Measurements from ENCODE around the gene RAMP2. TPM values are rescaled to one million over a fixed set of nuclear protein-coding genes. Genes with fewer than 3 reads are reported as not detected.

The RAMP2 gene
- total RNA-seq, 1 donor from 2014 or later: 127 TPM

DNA sequence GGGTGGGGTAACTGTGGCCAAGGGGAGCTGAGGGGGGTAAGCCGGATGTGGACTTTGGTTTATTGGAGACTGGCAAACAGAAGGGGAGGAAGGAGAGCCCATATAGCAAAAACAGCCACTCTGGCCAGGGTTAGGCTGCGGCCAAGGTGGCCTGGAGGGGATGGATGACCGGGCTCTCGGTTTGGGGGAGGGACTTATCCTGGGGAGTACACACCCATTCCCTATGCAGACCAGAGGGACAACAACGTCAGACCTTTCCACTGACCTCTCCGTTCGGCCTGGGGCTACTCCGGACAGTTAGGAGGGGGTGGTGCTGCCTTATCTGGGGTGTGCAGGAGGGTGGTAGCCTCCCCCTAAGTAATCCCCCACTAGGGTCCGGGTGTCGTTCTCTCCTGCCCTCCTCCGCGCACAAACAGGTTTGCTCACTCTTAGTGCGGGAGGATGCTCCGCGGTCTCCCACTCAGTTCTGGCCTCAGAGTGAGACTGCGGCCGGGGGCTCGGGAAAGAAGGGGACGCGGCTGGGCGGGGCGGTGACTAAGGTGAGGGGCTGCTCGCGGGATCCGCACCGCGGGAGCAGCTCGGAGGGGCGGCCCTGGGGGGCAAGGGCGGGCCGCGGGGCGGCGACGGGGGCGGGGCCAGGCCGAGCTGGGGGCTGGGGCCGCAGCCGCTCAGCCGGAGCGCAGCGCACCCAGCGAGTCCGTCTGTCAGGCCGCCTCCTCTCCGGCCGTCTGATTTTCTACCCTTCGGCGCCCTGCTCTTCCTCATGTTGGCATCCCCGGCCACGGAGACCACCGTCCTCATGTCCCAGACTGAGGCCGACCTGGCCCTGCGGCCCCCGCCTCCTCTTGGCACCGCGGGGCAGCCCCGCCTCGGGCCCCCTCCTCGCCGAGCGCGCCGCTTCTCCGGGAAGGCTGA is 19.2 kb downstream of the RAMP2 start, which contains the start of gene WNK4:
TSS of gene WNK4 (plus strand) at position 675 of the 915 bp plus-strand sequence. CDS start at position 764, 89 bp downstream.
- intact Hi-C loops (cut with DNase I): no loop called here
- DNase-seq (no peak), ATAC-seq (peak; percentile 18 to 20)
- Histone ChIP-seq H3K9me3 (no peaks in the 10 kb centered on the region), H3K27ac (no peak within 1 kb of the TSS), H3K4me3 (peak within 1 kb of the TSS; percentile 31), H3K27me3 (ENCODE audit: low read depth) (peaks cover 52% of the 10 kb centered on the region), H3K4me1 (peaks cover 18% of the 10 kb centered on the region), H3K36me3 (peaks cover 45% of the 10 kb centered on the region)
- TF ChIP-seq, protein P1, sequence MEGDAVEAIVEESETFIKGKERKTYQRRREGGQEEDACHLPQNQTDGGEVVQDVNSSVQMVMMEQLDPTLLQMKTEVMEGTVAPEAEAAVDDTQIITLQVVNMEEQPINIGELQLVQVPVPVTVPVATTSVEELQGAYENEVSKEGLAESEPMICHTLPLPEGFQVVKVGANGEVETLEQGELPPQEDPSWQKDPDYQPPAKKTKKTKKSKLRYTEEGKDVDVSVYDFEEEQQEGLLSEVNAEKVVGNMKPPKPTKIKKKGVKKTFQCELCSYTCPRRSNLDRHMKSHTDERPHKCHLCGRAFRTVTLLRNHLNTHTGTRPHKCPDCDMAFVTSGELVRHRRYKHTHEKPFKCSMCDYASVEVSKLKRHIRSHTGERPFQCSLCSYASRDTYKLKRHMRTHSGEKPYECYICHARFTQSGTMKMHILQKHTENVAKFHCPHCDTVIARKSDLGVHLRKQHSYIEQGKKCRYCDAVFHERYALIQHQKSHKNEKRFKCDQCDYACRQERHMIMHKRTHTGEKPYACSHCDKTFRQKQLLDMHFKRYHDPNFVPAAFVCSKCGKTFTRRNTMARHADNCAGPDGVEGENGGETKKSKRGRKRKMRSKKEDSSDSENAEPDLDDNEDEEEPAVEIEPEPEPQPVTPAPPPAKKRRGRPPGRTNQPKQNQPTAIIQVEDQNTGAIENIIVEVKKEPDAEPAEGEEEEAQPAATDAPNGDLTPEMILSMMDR (IDR thresholded peaks at IDR 0.05): no peak

DNA sequence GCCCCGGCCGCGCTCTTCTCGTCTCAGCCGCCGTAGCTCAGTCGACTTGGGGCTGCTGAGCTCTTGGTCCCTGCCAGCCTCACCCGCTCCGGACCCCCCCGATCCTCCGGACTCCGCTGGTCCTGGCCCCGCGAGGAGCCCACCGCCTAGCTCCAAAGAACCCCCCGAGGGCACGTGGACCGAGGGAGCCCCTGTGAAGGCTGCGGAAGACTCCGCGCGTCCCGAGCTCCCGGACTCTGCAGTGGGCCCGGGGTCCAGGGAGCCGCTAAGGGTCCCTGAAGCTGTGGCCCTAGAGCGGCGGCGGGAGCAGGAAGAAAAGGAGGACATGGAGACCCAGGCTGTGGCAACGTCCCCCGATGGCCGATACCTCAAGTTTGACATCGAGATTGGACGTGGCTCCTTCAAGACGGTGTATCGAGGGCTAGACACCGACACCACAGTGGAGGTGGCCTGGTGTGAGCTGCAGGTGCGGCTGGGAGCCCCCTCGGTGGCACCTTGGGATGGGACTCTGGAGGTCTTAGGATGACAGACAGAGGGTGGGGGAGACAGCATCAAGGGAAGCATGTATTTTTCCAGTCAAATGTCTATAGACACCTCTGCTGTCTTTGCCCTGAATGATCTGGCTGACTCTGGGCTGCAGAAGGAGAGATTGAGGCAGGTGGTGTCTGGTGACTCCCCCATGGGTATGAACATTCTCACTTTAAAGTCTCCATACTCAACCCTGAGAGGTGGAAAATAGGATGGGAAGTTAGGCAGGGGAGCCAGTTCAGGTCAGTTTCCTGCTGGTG is 20.0 kb downstream of the RAMP2 start:
- Histone ChIP-seq H3K27ac (no peak overlapping the region), H3K36me3 (peaks cover 37% of the 10 kb centered on the region), H3K4me3 (peak overlapping the region; percentile 31), H3K9me3 (no peaks in the 10 kb centered on the region), H3K4me1 (peaks cover 18% of the 10 kb centered on the region), H3K27me3 (ENCODE audit: low read depth) (peaks cover 61% of the 10 kb centered on the region)
- TF ChIP-seq, protein P1 (IDR thresholded peaks at IDR 0.05): no peak
- ATAC-seq (no peak), DNase-seq (no peak)
- intact Hi-C loops (cut with DNase I): no loop called here

DNA sequence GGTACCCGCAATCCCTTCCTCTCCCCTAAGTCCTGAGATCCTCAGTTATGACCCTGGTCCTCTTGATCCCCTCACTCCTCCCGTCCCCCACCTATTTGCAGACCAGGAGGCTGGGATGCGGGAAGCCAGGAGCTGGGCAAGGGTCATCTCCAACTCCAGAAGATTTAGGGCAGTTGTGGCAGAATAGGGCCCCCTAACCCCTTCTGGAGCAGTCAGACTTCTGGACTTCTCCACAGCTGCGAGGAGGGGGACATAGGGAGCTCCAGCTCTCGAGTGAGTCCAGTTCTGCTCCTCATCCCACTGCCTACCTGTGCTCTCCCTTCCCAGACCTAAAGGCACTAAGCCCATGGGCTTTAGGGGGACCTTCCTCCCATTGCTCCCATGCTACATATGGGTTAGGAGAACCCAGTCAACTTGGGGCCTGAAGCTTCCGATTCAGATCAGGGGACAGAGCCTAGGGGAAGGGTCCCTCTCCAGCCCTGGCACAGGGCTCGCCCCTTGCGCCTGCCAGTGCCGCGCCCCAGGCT is 20.7 kb downstream of the RAMP2 start:
- ATAC-seq: no peak
- TF ChIP-seq, protein P1 (IDR thresholded peaks at IDR 0.05): no peak
- Histone ChIP-seq H3K27ac (no peak overlapping the region), H3K4me1 (peaks cover 18% of the 10 kb centered on the region), H3K4me3 (no peak overlapping the region), H3K36me3 (peaks cover 30% of the 10 kb centered on the region), H3K9me3 (no peaks in the 10 kb centered on the region), H3K27me3 (ENCODE audit: low read depth) (peaks cover 66% of the 10 kb centered on the region)
- DNase-seq: no peak
- intact Hi-C loops (cut with DNase I): no loop called here

DNA sequence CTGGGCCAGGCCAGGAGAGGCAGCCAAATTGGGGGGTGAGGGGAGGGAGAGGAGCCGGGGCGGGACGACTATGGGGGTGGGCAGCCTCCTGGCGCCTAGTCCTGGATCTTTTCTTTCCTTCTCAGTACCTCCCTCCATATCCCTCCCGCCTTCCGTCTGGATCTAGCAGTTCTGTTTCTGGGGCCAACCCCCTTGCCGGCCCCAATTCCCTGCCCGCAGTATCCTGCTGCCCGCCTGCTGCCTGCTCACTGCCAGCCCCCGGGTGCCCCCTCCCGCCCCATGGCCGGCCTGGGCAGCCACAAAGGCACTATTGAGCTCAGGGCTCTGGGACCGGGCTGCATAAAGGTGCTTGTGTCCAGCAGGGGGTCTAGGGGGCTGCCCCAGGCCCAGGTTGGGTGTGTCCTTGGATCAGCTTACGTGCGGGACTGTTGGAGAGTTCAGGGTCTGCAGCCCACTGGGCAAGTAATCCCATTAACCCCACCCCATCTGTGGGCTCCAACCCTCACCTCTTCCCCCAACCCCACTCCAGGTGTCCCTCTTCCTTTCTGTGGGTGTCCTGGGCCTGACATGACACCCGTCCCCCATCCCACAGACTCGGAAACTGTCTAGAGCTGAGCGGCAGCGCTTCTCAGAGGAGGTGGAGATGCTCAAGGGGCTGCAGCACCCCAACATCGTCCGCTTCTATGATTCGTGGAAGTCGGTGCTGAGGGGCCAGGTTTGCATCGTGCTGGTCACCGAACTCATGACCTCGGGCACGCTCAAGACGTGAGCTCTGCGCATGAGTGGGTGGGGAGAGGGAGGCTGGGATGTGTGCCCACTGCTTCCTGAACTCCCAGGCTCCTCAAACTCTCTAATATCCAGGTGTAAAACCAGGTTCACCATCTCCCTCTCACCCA is 21.4 kb downstream of the RAMP2 start:
- H3K9me3 ChIP-seq: no peaks in the 10 kb centered on the region
- H3K27me3 ChIP-seq (ENCODE audit: low read depth): peaks cover 73% of the 10 kb centered on the region
- intact Hi-C loops (cut with DNase I): no loop called here
- peaks cover 18% of the 10 kb centered on the region for H3K4me1 ChIP-seq
- ATAC-seq (no peak), DNase-seq (no peak)
- TF ChIP-seq, protein P1 (IDR thresholded peaks at IDR 0.05): no peak
- H3K27ac ChIP-seq: no peak overlapping the region
- H3K4me3 ChIP-seq: no peak overlapping the region
- peaks cover 23% of the 10 kb centered on the region for H3K36me3 ChIP-seq
